Mesenteric fat pad (tissue), 1 donor: Measurements from ENCODE around the gene CATSPERZ. TPM values are rescaled to one million over a fixed set of nuclear protein-coding genes. Genes with fewer than 3 reads are reported as not detected.

Experiments used
- DNase-seq: peaks from one replicate; pipeline ENCODE4 v3.0.0-alpha.2; 2020; ENCODE audit warnings: low spot score
- long read RNA-seq: library from polyadenylated mRNA; unstranded; transcript quantifications from one replicate; pipeline ENCODE4 v2.0.0, GENCODE V29; 2020
- total RNA-seq: library from RNA; stranded (reverse); fragmentation: NEBNext Ultra II Directional; extraction: Animal tissue kit (Norgen Biotek cat#: 25700); gene quantifications from one replicate; pipeline ENCODE4 v1.2.1, GENCODE V29; 2021
- donor health status: DM: yes; HTN: yes; CAD: no.

The CATSPERZ gene, protein sequence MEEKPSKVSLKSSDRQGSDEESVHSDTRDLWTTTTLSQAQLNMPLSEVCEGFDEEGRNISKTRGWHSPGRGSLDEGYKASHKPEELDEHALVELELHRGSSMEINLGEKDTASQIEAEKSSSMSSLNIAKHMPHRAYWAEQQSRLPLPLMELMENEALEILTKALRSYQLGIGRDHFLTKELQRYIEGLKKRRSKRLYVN
- total RNA-seq = not detected
- long read RNA-seq = 0 reads

GRCh38 chr11:64299847-64300648, at the start of gene CATSPERZ:
TSS of gene CATSPERZ (plus strand) at chr11:64300358. CDS start at chr11:64300411, 53 bp downstream.
- no peak for DNase-seq

- DNase-seq = no peak
Observed at GRCh38 chr11:64250415-64251015, 49.6 kb upstream of the CATSPERZ start.

- no peak for DNase-seq
Observed at GRCh38 chr11:64251016-64251752, 49.0 kb upstream of the CATSPERZ start, which contains the start of gene PLCB3. TSS of gene PLCB3 (plus strand) at chr11:64251530. CDS start at chr11:64251650, 120 bp downstream.

DNA sequence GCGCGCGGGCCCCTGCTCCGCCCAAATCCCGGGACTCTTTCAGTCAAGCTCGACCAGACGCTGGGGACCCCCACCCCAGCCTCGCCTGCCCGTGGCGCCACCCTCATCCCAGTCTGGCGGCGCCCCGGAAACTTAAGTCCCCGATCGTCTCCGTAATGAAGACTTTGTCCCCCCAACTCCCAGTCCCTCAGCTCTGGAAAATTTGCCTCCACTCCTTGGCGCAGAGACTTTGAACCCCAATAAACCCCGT, 48.5 kb upstream of the CATSPERZ start:
- DNase-seq = no peak

DNA sequence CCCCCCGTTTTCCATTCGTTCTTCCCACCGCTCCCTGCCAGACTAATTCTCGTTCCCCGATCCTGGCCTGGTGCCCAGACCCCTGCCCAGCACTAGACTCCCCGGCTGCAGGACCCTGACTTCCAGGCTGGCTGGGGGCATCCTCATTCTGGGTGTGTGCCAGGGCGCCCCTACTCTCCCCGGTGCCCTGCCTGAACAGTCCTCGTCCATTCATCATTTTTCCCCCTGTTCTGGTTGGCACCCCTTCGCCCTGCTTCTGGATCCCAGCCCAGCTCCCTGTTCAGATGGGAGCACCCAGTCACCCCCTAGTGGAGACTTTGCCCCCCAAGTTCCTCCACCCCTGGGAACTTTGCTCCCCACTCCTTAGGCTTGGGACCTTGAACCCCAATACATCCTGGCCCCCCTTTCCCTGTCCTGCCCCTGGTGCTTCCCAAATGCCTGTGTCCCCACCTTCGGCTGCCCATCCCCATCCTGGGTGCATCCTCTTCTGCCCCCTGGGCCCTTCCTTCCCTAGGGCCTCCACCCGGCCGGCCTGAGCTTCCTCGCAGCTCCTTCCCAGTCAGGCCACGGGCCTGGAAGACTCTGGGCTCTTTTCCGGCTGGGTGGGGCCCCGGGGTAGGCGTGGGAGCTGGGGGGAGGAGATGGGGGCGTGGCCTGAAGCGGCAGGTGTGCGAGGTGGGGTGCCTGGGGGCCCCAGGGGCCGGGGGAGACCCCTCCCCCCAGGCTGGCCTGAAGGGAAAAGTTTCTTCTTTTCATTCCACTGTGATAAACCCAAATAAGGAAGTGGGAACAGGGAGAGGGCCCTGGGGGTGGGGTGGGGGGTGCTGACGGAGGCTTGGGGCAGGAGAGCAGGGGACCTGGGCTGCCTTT, 47.9 kb upstream of the CATSPERZ start:
- no peak for DNase-seq

GRCh38 chr11:64253043-64253442, 47.1 kb upstream of the CATSPERZ start:
- no peak for DNase-seq

DNA sequence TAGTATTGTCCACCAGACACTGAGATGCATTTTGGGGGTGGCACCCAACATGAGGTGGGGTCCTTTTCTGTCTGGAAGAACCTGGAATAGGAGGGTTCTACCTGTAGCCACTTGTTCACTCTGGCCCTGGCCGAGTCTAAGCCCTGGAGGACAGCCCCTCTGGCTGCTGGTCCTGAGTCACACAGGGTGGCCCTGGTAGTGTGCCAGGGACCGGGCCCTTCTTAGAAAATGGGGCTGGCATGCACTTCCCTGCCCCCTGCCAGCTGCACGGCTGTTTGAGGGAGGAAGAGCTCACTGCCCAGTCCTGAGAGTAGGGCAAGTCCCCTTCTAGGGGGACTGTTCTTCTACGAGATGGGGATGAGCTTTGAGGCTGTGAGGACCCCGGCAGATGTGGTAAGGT, 46.7 kb upstream of the CATSPERZ start:
- DNase-seq = no peak

DNA sequence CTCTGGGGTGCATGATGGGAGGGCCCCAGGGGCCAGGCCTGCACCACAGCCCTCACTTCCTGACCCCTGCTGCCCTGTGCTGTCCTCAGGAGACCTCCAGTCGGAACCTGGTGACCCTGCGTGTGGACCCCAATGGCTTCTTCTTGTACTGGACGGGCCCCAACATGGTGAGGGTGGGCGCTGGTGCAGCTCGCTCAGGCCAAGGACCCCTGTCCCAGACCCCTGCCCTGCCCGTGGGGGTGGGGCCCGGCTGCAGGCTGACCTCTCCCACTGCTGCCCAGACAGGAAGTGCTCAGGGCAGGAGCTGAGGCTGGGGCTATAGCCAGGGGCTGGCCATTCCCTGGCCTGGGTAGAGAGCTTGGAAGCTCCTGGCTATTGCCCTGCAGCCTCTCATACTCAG, 45.8 kb upstream of the CATSPERZ start:
- no peak for DNase-seq

DNA sequence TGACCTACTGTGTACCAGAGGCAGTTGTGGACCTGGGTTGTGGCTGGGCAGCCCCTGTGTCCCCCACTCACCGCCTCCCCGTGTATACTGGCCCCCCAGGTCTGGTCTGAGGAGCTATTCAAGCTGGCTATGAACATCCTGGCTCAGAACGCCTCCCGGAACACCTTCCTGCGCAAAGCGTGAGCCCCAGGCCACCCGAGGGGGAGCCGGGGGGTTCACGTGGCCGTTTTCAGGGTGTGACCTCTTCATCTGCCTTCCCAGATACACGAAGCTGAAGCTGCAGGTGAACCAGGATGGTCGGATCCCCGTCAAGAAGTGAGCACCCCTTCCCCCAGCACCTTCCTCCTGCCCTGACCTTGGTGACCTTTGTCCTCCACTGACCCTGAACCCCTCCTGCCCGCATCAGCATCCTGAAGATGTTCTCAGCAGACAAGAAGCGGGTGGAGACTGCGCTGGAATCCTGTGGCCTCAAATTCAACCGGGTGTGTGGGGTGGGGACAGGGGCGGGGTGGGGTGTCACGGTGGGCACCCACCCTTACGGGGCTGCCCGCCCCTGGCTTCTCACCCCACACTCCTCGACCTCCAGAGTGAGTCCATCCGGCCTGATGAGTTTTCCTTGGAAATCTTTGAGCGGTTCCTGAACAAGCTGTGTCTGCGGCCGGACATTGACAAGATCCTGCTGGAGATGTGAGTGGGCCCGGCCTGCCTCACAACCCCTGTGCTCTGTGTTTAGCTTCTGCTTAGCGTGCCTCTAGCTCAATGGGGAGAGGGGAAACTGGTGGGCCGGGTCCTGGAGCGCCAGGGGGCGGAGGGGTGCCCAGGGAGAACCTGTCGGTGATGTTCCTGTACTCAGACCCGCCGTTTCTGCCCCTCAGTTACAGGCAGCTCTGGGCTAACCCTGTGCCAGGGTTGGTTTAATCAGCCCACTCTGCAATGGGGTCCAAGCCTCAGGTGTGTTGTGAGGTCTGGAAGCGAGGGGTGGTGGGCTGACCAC, 44.7 kb upstream of the CATSPERZ start:
- DNase-seq = no peak

DNA sequence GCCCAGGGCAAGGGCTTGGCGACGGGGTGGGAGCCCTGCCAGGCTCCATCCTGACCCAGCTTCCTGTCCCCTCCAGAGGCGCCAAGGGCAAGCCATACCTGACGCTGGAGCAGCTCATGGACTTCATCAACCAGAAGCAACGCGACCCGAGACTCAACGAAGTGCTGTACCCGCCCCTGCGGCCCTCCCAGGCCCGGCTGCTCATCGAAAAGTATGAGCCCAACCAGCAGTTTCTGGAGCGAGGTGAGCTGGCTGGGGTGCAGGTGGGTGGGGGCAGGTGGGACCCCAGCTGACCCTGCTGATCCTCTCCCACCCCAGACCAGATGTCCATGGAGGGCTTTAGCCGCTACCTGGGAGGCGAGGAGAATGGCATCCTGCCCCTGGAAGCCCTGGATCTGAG, 43.9 kb upstream of the CATSPERZ start:
- DNase-seq = no peak

- no peak for DNase-seq
Observed at GRCh38 chr11:64258356-64258755, 41.8 kb upstream of the CATSPERZ start.

- no peak for DNase-seq
Observed at GRCh38 chr11:64258946-64259532, 41.1 kb upstream of the CATSPERZ start.

- DNase-seq = no peak
Observed at GRCh38 chr11:64259533-64260067, 40.6 kb upstream of the CATSPERZ start.

GRCh38 chr11:64260147-64260708, 39.9 kb upstream of the CATSPERZ start:
- DNase-seq = no peak

GRCh38 chr11:64261556-64262080, 38.5 kb upstream of the CATSPERZ start:
- DNase-seq = no peak

DNA sequence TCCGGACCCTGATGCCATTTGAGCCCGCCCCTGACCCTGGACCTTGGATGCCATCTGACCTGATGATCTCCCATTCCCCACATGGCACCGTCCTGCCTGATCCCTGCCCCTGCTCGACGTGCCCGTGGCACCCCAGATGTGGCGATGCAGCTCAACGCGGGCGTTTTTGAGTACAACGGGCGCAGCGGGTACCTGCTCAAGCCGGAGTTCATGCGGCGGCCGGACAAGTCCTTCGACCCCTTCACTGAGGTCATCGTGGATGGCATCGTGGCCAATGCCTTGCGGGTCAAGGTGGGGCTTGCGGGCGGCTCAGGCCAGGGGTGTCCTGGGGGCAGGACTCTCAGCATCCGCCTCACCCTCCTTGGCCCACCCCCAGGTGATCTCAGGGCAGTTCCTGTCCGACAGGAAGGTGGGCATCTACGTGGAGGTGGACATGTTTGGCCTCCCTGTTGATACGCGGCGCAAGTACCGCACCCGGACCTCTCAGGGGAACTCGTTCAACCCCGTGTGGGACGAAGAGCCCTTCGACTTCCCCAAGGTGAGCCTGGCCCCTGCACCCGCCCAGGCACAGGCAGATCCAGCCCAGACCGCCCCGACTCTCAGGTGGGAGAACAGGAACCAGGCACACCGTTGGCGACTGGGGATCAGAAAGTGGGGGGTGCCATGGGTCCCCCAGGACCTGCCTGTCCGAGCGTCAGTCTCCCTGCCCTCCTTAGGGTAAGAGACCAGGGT, 37.7 kb upstream of the CATSPERZ start:
- no peak for DNase-seq

DNA sequence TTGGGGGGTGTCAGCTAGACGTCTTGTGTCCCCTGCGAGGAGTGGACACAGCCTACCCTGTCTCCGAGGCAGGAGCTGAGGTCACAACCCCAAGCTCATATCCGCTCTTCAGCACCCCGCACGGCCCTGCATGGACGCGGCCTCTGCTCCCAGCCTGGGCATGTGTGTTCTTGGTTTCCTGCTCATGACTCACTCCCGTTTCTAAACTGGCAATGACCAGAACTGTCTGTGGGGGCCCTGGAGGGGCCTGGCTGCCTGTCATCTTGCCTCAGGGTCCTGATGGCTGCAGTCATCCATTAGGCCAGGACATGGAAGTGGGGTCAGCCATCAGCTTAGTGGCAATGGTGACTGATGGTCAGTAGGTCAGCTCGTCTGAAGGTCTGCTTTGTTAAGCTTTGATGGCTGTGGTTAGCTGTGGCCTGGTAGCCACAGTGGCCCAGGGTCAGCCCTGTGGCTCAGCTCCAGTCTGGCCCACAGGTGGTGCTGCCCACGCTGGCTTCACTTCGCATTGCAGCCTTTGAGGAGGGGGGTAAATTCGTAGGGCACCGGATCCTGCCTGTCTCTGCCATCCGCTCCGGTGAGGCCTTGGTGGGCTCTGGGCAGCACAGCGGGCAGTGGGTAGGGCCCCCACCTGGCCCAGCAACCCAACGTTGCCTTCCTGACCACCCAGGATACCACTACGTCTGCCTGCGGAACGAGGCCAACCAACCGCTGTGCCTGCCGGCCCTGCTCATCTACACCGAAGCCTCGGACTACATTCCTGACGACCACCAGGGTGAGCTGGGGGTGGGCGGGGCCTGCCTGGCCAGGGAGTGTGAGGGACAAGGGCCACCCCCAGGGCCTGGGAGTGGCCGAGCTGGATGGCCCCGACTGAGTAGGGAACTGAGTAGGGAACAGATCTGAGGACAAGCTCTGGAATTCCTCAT, 36.9 kb upstream of the CATSPERZ start:
- DNase-seq = no peak
